Forelimb muscle (tissue), 1 donor: ENCODE measurements around the gene PHRF1. TPM values are rescaled to one million over a fixed set of nuclear protein-coding genes. Genes with fewer than 3 reads are reported as not detected.

Experiments used
- DNase-seq: peaks from one replicate; pipeline ENCODE4 v3.0.0-alpha.2; 2013; ENCODE audit warnings: low read depth
- polyA plus RNA-seq: library from polyadenylated mRNA; unstranded; fragments of 120-200 nt; gene quantifications from one replicate; pipeline ENCODE4 v1.2.1, GENCODE V29; 2013; ENCODE audit not compliant: insufficient read length

PHRF1 gene
- polyA plus RNA-seq, 1 donor, result 18.4 TPM

DNA sequence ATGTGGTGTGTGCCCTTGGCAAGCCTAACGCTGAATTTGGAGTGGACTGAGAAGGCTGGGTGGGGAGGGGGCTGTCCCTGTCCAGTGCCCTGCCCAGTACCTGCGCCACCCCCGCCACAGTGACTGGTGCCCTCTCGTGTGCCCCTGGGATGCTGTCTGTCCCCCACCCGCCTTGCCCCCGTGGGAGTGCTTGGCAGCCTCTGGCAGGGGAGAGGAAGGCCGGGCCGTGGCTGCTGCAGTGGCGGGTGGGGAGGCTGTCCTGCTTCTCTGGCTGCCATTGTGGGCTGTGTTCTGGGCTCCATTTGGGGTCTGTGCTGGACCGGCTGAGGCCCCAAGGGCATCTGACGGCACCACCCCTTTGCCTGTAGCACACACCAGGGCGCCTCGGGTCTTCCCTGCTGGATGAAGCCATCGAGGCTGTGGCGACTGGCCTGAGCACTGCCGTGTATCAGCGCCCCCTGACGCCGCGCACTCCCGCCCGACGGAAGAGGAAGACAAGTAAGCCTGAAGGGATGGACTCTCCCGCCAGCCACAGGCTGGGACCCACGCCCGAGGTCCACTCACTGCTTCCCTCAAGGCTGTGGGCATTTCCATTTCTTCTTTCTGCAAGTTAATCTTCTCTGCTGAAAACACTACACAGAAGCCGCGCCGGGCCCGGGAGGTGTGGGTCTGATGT is 21.9 kb downstream of the PHRF1 start:
- no peak for DNase-seq

DNA sequence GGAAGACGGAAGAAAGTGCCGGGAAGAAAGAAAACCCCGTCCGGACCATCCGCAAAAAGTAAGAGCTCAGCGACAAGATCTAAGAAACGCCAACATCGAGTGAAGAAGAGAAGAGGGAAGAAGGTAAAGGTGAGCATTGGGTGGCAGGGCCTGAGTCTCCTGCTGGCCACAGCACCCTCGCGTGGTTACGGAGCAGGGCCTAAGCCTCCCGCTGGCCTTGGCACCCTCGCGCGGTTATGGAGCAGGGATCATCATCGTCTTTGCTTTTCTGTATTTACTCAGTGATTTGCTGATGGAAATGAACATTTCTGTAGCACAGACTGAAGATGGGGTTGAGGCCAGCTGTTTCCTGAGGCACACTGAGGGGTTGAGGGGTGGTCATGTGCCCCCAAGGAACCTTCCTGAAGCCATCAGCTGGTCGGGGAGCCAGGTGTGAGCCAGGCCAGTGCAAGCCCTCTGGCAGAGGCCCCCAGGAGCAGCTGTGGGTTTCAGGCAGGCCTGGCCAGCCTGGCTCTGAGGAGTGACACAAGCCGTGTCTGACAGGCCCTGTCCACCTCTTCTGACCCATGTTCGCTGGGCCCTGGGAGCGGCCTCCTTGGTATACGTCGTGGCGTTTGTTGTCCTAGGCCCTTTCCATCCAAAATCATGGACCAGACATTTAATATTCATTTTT is 25.4 kb downstream of the PHRF1 start:
- DNase-seq, result no peak

DNA sequence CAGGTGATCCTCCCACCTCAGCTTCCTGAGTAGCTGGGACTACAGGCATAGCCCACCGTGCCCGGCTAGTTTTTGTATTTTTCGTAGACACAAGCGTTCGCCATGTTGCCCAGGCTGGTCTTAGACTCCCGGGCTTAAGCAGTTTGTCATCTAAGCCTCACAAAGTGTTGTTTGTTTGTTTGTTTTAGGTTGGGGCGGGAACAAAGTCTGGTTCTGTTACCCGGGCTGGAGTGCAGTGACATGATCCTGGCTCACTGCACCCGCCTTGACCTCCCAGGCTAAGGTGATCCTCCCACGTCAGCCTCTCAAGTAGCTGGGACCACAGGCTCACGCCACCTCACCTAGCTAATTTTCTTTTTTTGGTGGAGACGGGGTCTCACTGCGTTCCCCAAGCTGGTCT is 26.9 kb downstream of the PHRF1 start:
- DNase-seq, result no peak

DNA sequence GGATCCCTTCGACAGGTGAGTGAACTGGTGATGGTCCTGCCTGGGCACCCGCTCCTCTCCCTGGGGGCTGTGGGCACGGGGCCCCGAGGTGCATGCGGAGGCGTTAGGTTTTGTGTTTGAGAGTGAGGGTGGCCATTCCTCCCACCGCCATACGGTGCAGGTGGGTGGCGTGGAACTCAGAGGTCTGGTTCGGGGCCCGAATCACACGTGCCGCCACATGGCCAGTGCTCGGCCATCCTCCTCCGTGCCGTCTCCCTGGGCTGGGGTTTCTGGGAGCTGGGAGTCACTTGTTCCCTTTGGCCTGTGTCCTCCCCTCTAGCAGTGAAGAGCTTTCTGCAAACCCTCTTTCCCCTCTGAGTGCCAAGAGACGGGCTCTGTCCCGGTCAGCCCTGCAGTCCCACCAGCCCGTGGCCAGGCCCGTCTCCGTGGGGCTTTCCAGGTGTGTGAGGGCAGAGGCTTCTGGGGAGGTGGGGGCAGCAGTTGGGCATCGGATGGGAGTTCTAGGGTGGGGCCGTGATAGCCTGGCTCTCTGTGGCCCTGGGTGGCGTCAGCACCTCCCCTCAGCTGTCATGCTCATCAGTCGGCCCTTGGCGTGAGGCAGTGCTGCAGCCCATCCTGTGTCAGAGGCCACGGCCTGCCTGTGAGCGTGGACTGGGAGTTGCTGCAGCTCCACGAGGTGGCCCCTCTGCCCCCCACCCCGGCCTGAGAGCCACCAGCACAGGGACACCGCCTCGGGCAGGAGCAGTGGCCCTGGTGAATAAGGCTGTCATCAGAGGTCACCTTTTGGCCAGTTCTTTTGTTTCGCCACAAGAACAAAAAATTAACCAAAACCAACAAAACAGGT is 29.2 kb downstream of the PHRF1 start:
- DNase-seq, result no peak

DNA sequence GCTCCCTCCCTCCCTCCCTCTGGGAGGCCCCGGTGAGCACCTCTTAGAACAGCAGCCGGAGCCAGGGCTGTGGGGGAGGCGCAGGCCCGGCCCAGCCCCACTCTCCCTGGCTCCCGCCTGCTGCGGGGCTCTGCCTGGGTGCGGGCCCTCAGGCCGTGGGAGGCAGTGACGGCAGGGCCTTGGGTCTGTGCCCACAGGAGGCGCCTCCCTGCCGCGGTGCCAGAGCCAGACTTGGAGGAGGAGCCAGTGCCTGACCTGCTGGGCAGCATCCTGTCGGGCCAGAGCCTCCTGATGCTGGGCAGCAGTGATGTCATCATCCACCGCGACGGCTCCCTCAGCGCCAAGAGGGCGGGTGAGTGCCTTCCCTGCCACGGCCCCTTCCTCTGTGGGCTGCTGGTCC is 30.0 kb downstream of the PHRF1 start:
- DNase-seq, result no peak

DNA sequence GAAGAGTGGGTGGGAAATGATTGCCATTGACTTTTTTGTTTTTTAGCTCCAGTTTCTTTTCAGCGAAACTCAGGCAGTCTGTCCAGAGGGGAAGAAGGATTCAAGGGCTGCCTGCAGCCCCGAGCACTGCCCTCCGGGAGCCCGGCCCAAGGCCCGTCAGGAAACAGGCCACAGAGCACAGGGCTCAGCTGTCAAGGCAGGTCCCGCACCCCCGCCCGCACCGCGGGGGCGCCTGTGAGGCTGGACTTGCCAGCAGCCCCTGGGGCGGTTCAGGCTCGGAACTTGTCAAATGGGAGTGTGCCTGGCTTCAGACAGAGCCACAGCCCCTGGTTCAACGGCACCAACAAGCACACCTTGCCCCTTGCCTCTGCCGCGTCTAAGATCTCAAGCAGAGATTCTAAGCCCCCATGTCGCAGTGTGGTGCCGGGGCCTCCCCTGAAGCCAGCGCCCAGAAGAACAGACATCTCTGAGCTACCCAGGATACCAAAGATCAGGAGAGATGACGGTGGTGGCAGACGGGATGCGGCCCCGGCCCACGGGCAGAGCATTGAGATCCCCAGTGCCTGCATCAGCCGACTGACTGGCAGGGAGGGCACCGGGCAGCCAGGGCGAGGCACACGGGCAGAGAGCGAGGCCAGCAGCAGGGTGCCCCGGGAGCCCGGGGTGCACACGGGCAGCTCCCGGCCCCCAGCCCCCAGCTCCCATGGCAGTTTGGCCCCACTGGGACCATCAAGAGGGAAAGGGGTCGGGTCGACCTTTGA is 30.9 kb downstream of the PHRF1 start:
- DNase-seq, result no peak

DNA sequence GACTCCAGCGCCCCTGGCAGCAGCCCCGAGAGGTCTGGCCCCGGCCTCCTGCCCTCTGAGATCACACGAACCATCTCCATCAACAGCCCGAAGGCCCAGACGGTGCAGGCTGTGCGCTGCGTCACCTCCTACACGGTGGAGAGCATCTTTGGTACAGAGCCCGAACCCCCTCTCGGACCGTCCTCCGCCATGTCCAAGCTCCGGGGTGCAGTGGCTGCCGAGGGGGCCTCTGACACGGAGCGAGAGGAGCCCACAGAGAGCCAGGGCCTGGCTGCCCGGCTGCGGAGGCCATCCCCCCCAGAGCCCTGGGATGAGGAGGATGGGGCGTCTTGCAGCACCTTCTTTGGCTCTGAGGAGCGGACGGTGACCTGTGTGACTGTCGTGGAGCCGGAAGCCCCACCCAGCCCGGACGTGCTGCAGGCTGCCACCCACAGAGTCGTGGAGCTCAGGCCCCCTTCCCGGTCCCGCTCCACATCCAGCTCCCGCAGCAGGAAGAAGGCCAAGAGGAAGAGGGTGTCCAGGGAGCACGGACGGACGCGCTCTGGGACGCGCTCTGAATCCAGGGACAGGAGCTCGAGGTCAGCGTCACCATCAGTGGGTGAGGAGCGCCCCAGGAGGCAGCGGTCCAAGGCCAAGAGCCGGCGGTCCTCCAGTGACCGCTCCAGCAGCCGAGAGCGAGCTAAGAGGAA is 31.8 kb downstream of the PHRF1 start:
- DNase-seq, result no peak

DNA sequence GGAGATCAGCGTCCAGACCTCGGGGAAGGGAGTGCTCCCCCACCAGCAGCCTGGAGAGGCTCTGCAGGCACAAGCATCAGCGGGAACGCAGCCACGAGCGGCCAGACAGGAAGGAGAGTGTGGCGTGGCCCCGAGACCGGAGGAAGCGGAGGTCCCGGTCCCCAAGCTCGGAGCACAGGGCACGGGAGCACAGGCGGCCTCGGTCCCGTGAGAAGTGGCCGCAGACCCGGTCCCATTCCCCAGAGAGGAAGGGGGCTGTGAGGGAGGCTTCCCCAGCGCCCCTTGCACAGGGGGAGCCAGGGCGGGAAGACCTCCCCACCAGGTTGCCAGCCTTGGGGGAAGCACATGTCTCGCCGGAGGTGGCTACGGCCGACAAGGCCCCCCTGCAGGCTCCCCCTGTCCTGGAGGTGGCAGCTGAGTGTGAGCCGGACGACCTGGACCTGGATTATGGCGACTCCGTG is 32.6 kb downstream of the PHRF1 start:
- DNase-seq, result no peak

DNA sequence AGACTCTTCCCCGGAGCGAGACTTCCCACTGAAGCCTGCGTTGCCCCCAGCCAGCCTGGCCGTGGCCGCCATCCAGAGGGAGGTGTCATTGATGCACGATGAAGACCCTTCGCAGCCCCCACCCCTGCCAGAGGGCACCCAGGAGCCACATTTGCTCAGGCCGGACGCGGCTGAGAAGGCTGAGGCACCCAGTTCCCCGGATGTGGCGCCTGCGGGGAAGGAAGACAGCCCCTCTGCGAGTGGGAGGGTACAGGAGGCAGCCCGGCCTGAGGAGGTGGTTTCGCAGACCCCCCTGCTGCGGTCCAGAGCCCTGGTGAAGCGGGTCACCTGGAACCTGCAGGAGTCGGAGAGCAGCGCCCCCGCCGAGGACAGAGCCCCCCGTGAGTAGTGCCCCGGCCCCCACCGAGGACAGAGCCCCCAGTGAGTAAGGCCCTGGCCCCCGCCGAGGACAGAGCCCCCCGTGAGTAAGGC is 33.1 kb downstream of the PHRF1 start:
- DNase-seq, result no peak

DNA sequence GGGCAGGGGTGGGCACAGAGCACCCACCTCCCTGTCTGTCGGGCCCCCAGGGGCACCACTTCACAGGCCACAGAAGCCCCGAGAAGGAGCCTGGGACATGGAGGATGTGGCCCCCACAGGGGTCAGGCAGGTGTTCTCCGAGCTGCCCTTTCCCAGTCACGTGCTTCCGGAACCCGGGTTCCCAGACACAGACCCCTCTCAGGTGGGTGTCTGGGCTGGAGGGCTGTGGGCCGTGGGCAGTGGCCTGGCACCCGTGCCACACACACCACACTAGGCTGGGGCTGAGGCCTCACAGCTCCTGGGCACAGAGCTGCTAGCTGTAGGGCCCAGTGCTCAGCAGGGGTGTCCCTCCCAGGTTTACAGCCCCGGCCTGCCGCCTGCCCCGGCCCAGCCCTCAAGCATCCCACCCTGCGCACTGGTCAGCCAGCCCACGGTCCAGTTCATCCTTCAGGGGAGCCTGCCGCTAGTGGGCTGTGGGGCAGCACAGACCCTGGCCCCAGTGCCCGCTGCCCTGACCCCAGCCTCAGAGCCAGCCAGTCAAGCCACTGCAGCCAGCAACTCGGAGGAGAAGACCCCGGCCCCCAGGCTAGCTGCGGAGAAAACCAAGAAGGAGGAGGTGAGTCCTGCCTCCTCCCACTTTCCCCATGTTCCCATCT is 34.0 kb downstream of the PHRF1 start:
- no peak for DNase-seq

DNA sequence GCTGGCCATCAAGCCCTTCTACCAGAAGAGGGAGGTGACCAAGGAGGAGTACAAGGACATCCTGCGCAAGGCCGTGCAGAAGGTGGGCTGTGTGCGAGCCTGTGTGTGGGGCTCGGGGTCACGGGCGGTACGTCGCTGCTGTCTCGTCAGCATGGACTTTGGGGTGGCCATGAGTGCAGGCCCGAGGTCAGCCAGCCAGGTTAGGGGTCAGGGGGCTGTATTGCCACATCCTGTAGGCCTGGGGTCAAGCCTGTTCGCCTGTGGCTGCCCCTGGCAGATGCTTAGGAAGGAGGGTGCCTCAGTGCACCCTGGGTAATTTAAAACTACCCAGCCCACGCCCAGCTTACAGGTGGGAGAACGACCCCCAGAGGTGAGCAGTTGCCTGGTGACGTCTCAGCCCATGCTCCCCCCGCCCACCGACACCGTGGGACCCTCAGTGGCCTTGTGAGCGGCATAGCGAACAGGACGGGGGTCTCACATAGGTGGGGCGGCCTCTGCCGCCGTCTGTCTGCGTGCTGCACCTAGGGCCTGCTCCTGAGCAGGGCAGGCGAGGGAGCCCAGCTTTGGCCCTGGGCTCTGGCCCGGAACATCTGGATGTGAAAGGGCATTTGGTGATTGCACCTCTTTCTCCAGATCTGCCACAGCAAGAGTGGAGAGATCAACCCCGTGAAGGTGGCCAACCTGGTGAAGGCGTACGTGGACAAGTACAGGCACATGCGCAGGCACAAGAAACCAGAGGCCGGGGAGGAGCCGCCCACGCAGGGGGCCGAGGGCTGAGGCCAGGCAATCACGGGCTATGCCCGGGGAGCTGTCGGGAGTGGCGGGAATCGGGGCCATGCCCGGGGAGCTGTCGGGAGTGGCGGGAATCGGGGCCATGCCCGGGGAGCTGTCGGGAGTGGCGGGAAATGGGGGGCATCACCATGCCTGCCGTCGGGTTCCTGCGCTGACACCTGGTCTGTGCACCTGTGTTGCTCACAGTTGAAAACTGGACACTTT is 35.0 kb downstream of the PHRF1 start:
- DNase-seq, result no peak

DNA sequence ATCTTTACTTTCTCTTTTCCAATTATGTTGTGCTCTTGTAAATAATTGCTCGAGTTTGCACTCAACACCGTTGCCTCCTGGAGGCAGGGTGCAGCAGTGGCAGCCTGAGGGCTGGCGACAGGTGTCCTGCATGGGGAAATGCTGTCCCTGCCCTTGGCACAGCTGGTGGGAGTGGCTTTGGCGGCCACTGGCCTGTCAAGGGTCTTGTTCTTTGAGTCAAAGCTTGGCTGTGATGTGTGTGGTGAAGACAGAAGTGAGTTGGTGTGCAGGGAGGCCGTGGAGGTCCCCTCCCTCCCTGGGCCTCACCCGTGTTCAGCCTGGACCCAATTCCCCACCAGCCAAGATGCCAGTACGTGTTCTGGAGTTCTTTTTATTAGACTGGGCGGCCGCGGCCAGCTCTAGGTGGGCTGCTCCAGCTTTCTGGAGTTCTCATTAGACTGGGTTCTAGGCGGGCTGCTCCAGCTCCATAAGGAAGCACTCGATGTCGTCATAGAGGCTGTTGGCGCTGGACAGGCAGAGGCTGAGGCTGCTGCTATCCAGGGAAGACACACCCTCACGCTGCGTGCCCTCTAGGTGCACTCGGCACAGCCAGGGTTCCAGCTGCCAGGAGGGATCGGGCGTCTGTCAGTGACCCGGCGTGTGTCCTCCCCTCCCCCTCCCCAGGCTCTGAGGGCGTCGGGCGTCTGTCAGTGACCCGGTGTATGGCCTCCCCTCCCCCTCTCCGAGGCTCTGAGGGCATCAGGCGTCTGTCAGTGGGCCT is 36.1 kb downstream of the PHRF1 start:
- DNase-seq, result no peak

DNA sequence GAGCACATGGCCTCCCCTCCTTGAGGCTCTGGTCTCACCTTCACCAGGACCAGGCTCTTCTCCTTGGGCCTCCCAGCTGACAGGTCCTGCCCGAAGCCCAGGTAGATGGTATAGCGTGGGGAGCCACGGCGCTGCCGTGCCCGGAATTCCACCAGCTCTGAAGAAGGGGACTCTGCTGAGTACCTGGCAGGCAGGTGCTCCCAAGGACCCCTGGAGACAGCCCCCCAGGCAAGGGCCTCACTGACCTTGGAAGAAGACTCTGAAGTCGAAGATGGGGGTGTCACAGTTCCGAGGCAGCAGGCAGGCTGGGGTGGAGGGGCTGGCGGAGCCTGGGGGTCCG is 36.7 kb downstream of the PHRF1 start:
- no peak for DNase-seq

DNA sequence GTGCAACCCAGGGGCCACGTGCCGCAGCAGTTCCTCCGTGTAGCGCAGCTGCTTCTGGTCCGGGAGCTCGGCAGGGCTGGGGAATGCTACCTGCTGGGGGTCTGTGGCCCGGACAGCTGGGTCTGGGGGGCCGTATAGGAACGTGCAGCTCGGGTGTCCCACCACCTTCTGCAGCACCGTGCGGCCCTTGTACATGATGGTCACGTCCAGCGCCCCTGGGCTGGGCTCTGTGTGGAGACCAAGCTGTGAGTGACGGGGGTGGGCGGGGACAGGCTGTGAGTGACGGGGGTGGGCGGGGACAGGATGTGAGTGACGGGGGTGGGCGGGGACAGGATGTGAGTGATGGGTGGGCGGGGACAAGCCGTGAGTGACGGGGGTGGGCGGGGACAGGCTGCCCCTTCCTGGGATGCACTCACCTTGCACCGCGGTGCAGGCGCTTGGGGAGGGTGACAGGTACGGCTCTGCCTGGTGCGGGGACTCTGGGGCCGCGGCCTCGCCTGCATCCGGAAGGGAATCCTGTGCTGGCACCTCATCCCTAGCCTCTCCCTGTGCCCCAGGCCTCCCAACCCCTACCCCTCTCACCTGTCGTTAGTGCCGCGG is 37.2 kb downstream of the PHRF1 start:
- no peak for DNase-seq

DNA sequence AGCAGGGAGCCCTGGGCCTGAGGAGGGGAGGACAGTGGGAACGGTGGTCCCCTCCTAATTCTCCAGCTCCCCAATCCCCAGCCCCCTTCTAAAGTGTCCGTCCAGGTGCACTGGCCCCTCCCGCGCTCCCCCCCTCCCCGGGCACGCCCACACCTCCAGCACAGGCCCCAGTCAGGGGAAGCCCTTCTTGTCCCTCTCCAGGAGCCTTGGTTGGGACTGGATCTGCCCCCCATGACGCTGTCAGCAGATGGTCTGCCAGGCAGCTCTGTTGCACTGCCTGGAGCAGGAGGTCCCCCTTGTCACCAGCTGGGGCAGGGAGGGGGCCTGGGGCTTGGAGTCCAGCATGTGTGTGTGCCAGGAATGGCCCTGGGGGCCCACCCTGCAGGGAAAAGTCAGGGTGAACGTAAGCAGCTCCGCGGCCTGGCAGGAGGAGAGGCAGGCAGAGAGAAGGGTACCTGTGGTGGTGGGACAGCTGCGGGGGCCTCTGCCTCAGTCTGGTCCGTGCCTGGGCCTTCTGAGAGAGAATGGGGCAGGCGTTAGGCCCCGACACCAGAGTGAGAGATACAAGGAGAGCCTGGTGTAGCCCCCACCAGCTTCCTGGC is 37.9 kb downstream of the PHRF1 start:
- DNase-seq, result no peak

DNA sequence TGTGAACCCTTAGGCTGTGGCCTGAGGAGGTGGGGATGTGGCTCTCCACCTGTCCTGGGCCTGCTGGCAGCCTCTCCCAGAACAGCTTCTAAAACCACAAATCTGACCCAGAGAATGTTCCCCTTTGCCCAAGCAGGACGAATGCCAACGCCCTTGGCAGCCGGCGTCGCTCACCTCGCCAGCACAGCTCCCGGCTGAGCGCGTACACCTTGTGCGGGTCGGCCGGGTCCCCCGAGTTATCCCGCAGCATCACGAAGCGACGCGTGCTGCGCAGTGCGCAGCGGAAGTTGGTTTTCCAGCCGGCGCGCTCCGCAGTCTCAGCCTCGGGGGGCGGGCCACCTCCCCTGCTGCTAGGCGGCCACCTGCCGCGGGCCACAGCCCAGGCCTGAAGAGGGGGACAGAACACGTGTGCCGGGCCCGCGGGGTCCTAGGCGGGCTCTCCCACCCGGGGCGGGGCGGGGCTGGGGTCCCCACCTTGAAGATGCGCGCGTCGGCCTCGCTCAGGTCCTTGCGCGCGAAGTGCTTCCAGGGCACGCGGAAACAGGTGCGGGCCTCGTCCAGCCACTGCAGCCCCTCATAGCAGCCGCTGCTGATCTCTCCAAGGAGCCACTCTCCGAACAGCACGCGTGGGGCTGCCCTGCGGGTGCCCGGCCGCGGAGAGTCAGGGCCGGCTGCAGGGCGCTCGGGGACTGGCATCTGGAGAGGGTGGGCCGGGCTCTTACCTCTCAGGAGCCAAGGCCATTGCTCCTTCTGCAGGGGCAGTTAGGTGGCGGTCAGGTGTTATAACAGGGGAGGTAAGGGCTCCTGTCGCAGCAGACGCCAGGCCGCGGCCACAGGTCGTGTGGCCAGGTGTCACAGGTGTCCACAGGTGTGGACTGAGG is 38.6 kb downstream of the PHRF1 start:
- DNase-seq, result no peak
